Upper lobe of left lung (tissue), 4 donors: ENCODE measurements around the gene PAX5.

ENCODE experiments used
- EP300 ChIP-seq, 4 donors: sonication (generic); formaldehyde crosslinking; IDR thresholded peaks; one replicate each; pipeline ENCODE4 v1.5.1; 2017; ENCODE audit warnings: antibody characterized with exemption in 4 of 4, control low read depth in 2 of 4
- POLR2A ChIP-seq, 4 donors: fragments of 450-650 bp; IDR thresholded peaks; one replicate each; pipeline ENCODE4 v1.5.1; 2016 to 2017; ENCODE audit warnings: antibody characterized with exemption in 4 of 4, mild to moderate bottlenecking in 2 of 4
- TF ChIP-seq, protein P1 (sequence below), 6 experiments: fragments of 450-650 bp in 4 of 6; fragments of 200-600 bp in 2 of 6; sonication (generic) in 2 of 6; IDR thresholded peaks; one replicate each; pipeline ENCODE4 v1.5.1; 2016 to 2019; ENCODE audit warnings: antibody characterized with exemption in 6 of 6

DNA sequence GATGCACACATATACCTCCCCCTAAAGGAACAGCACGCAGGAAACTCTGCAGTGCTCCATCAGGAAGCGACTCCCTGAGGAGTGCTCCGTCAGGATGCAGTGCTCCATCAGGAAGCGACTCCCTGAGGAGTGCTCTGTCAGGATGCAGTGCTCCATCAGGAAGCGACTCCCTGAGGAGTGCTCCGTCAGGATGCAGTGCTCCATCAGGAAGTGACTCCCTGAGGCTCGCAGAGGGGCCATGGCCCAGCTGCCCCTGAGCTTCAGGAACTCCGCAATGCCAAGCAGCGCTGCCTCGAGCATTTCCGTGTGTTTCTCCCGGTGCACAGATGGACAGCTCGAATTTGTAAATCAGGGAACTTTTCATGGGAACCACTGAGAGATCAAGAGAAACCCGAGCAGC lies 88.1 kb downstream of the PAX5 start:
- TF ChIP-seq, protein P1, sequence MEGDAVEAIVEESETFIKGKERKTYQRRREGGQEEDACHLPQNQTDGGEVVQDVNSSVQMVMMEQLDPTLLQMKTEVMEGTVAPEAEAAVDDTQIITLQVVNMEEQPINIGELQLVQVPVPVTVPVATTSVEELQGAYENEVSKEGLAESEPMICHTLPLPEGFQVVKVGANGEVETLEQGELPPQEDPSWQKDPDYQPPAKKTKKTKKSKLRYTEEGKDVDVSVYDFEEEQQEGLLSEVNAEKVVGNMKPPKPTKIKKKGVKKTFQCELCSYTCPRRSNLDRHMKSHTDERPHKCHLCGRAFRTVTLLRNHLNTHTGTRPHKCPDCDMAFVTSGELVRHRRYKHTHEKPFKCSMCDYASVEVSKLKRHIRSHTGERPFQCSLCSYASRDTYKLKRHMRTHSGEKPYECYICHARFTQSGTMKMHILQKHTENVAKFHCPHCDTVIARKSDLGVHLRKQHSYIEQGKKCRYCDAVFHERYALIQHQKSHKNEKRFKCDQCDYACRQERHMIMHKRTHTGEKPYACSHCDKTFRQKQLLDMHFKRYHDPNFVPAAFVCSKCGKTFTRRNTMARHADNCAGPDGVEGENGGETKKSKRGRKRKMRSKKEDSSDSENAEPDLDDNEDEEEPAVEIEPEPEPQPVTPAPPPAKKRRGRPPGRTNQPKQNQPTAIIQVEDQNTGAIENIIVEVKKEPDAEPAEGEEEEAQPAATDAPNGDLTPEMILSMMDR (IDR thresholded peaks at IDR 0.05) = no peak
- TF ChIP-seq POLR2A (IDR thresholded peaks at IDR 0.05) (no peak), EP300 (IDR thresholded peaks at IDR 0.05) (no peak)
